Neural progenitor cell (in vitro differentiated cells): ENCODE measurements around the gene AOC1. TPM values are rescaled to one million over a fixed set of nuclear protein-coding genes. Genes with fewer than 3 reads are reported as not detected.

ENCODE experiments used
- DNase-seq: peaks from one replicate; pipeline ENCODE4 v3.0.0-alpha.2; 2016; ENCODE audit warnings: low spot score
- H2AFZ ChIP-seq: fragments of 200-600 bp; sonication (generic); replicated peaks from 2 replicates; pipeline ENCODE4 v1.6.1; 2016; ENCODE audit warnings: antibody characterized with exemption
- H3F3A ChIP-seq: fragments of 200-600 bp; sonication (generic); 2 replicates; pipeline ENCODE4 v1.6.1; 2016; ENCODE audit warnings: antibody characterized with exemption, low read depth
- H3K27ac ChIP-seq: fragments of 200-600 bp; sonication (generic); 2 replicates; pipeline ENCODE4 v1.5.1; 2016; ENCODE audit warnings: mild to moderate bottlenecking
- H3K27me3 ChIP-seq: fragments of 200-600 bp; sonication (generic); 2 replicates; pipeline ENCODE4 v1.6.1; 2016; ENCODE audit warnings: mild to moderate bottlenecking, moderate library complexity
- H3K36me3 ChIP-seq: fragments of 200-600 bp; sonication (generic); 2 replicates; pipeline ENCODE4 v1.5.1; 2016
- H3K4me1 ChIP-seq: fragments of 200-600 bp; sonication (generic); 2 replicates; pipeline ENCODE4 v1.6.1; 2016; ENCODE audit warnings: mixed run types
- H3K4me2 ChIP-seq: fragments of 200-600 bp; sonication (generic); 2 replicates; pipeline ENCODE4 v1.6.1; 2016
- H3K4me3 ChIP-seq: fragments of 200-600 bp; sonication (generic); 2 replicates; pipeline ENCODE4 v1.5.1; 2016
- H3K79me2 ChIP-seq: fragments of 200-600 bp; sonication (generic); 2 replicates; pipeline ENCODE4 v1.6.1; 2016; ENCODE audit warnings: low read depth
- H3K9ac ChIP-seq: fragments of 200-600 bp; sonication (generic); 2 replicates; pipeline ENCODE4 v1.6.1; 2016
- H3K9me3 ChIP-seq: fragments of 200-600 bp; sonication (generic); 2 replicates; pipeline ENCODE4 v1.5.1; 2016; ENCODE audit warnings: low read depth
- H4K20me1 ChIP-seq: fragments of 200-600 bp; sonication (generic); 2 replicates; pipeline ENCODE4 v1.6.1; 2016; ENCODE audit warnings: low read depth
- H3K27ac Mint-ChIP-seq: 3 replicates; pipeline ENCODE4 v1.8.0; 2021; ENCODE audit warnings: mixed read lengths
- H3K27me3 Mint-ChIP-seq: 2 replicates; pipeline ENCODE4 v1.8.0; 2022; ENCODE audit warnings: low read depth, mild to moderate bottlenecking, inconsistent platforms, moderate library complexity, mixed read lengths; ENCODE audit not compliant: insufficient read depth
- H3K36me3 Mint-ChIP-seq: 3 replicates; pipeline ENCODE4 v1.8.0; 2021; ENCODE audit warnings: mixed read lengths
- H3K4me1 Mint-ChIP-seq: 3 replicates; pipeline ENCODE4 v1.8.0; 2021; ENCODE audit warnings: mixed read lengths
- H3K4me3 Mint-ChIP-seq: 3 replicates; pipeline ENCODE4 v1.8.0; 2021; ENCODE audit warnings: mild to moderate bottlenecking, moderate library complexity, mixed read lengths
- H3K9me3 Mint-ChIP-seq: 3 replicates; pipeline ENCODE4 v1.8.0; 2020; ENCODE audit warnings: mixed read lengths
- EZH2 ChIP-seq: fragments of 200-600 bp; sonication (generic); IDR thresholded peaks from 2 replicates; pipeline ENCODE4 v1.6.1; 2017; ENCODE audit warnings: antibody characterized with exemption, mild to moderate bottlenecking, moderate library complexity
- EZH2phosphoT487 ChIP-seq: fragments of 200-600 bp; sonication (generic); IDR thresholded peaks from 2 replicates; pipeline ENCODE4 v1.6.1; 2017; ENCODE audit warnings: antibody characterized with exemption
- total RNA-seq: library from RNA; depleted of rRNA; stranded (reverse); fragments of >200 nt; gene quantifications from 2 replicates; pipeline ENCODE4 v1.2.3, GENCODE V29; 2015; ENCODE audit warnings: low replicate concordance
- TF ChIP-seq, protein P1 (sequence below): fragments of 200-600 bp; sonication (generic); IDR thresholded peaks from 2 replicates; pipeline ENCODE4 v1.5.1; 2017; ENCODE audit warnings: antibody characterized with exemption, mild to moderate bottlenecking

The AOC1 gene
- total RNA-seq, 1 donor from 2014 or later: not detected

DNA sequence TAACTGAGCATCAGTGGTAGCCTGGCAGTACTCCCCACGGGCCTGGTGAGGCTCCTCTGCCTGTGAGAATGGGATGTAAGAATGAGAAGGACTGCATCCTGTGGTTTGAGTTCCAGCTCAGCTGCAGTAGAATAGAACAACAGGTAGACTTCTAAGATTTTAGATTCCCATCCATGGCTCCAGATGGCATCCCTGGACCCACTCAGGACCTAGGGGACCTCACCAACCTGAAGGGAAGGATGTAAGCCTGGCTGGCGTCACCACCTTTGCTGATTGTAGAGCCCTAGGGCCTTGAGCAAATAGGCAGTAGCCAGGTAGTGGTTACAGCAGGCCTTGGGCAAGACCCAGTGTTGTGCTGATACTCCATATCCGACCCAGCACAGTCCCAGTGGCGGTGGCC is 9.6 kb upstream of the AOC1 start:
- no peak for DNase-seq
- H3K36me3 Mint-ChIP-seq: no peaks in the 10 kb centered on the region
- Histone ChIP-seq H3K79me2 (no peaks in the 10 kb centered on the region), H4K20me1 (no peaks in the 10 kb centered on the region), H3K27ac (no peak overlapping the region), H3F3A (no peaks in the 10 kb centered on the region), H3K4me3 (no peak overlapping the region), H3K36me3 (no peaks in the 10 kb centered on the region), H3K4me1 (no peaks in the 10 kb centered on the region), H3K4me2 (no peak overlapping the region), H3K9ac (no peak overlapping the region), H3K9me3 (no peaks in the 10 kb centered on the region), H2AFZ (no peak overlapping the region), H3K27me3 (no peaks in the 10 kb centered on the region)
- TF ChIP-seq, protein P1, sequence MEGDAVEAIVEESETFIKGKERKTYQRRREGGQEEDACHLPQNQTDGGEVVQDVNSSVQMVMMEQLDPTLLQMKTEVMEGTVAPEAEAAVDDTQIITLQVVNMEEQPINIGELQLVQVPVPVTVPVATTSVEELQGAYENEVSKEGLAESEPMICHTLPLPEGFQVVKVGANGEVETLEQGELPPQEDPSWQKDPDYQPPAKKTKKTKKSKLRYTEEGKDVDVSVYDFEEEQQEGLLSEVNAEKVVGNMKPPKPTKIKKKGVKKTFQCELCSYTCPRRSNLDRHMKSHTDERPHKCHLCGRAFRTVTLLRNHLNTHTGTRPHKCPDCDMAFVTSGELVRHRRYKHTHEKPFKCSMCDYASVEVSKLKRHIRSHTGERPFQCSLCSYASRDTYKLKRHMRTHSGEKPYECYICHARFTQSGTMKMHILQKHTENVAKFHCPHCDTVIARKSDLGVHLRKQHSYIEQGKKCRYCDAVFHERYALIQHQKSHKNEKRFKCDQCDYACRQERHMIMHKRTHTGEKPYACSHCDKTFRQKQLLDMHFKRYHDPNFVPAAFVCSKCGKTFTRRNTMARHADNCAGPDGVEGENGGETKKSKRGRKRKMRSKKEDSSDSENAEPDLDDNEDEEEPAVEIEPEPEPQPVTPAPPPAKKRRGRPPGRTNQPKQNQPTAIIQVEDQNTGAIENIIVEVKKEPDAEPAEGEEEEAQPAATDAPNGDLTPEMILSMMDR: no peak
- TF ChIP-seq EZH2phosphoT487: no peak
- peaks cover 5% of the 10 kb centered on the region for H3K27me3 Mint-ChIP-seq
- no peak overlapping the region for H3K27ac Mint-ChIP-seq
- H3K4me1 Mint-ChIP-seq: peaks cover 4% of the 10 kb centered on the region
- H3K4me3 Mint-ChIP-seq: no peak overlapping the region
- H3K9me3 Mint-ChIP-seq: no peaks in the 10 kb centered on the region

DNA sequence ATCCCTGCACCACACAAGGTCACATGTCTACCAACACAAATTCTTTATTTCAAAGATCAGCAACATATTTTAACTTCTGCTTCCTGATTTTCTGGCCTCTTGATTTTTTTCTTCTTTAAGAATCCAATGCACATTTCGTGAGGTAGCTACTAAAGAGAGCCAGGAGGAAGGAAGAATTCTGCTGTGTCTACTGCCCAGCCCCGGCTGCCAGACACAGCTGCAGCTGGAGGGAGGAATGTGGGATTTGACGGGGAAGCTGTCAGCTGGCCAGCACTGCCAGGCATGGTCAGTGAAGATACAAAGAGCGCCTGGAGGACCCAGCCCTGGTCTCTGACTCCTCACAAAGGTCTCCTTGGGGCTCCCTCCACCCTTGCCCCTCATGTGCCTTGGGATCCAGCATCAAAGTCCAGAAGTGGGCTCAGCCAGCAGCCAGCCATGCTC is 6.9 kb upstream of the AOC1 start:
- H3K36me3 Mint-ChIP-seq: no peaks in the 10 kb centered on the region
- H3K9me3 Mint-ChIP-seq: no peaks in the 10 kb centered on the region
- H3K27ac Mint-ChIP-seq: no peak overlapping the region
- H3K27me3 Mint-ChIP-seq: peaks cover 7% of the 10 kb centered on the region
- no peak overlapping the region for H3K4me3 ChIP-seq
- DNase-seq: peak; percentile 47
- no peaks in the 10 kb centered on the region for H3K4me1 ChIP-seq
- no peak for TF ChIP-seq EZH2
- TF ChIP-seq, protein P1: no peak
- TF ChIP-seq EZH2phosphoT487: no peak
- H3K27me3 ChIP-seq: no peaks in the 10 kb centered on the region
- H3K27ac ChIP-seq: no peak overlapping the region
- H3F3A ChIP-seq: no peaks in the 10 kb centered on the region
- H4K20me1 ChIP-seq: no peaks in the 10 kb centered on the region
- H3K4me2 ChIP-seq: no peak overlapping the region
- no peaks in the 10 kb centered on the region for H3K79me2 ChIP-seq
- H3K9ac ChIP-seq: no peak overlapping the region
- H3K36me3 ChIP-seq: no peaks in the 10 kb centered on the region
- peaks cover 4% of the 10 kb centered on the region for H3K4me1 Mint-ChIP-seq
- no peak overlapping the region for H2AFZ ChIP-seq
- no peak overlapping the region for H3K4me3 Mint-ChIP-seq
- H3K9me3 ChIP-seq: no peaks in the 10 kb centered on the region

DNA sequence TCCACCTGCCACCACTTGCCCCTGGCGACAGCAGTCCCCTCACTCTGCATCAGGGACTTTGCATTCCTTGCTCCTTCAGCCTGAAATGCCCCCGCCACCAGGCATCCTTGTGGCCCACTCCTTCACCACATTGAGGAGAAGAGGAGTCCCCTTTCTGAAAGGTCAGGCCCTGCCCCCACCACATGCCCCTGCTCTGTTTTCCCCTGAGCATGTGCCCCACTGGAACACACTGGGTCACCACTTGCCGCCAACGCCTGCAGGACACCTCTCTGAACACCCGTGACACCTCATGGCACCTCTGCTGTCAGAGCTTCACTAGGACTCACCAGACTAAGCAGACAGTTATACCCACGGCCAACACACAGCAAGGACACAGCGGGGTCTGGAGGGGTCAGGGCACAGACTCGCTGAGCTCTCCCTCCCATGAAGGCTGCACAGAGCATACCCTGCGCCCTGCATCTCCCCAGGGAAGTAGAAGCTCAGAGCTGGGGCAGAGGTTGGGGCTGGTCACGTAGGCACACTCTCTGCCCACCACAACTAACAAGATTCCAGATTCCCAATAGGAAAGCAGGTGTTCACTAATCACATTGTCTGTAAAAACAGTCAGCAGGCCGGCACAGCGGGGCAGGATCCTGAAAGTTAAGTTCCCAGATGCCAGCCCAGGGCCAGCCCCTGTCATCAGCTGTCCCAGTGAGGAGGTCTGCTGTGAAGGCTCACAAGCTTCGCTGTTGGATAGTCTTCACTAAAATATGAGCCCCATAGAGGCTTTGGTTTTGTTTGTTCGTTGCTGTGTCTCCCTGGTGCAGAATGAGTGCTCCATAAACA is 5.8 kb upstream of the AOC1 start:
- Histone ChIP-seq H3K9me3 (no peaks in the 10 kb centered on the region), H3K4me3 (no peak overlapping the region), H3K4me1 (no peaks in the 10 kb centered on the region), H4K20me1 (no peaks in the 10 kb centered on the region), H3K4me2 (no peak overlapping the region), H3F3A (no peaks in the 10 kb centered on the region), H2AFZ (no peak overlapping the region), H3K27me3 (no peaks in the 10 kb centered on the region), H3K79me2 (no peaks in the 10 kb centered on the region), H3K9ac (no peak overlapping the region), H3K27ac (no peak overlapping the region), H3K36me3 (no peaks in the 10 kb centered on the region)
- TF ChIP-seq EZH2phosphoT487: no peak
- no peak for TF ChIP-seq EZH2
- TF ChIP-seq, protein P1: no peak
- Mint-ChIP-seq H3K9me3 (no peaks in the 10 kb centered on the region), H3K36me3 (no peaks in the 10 kb centered on the region), H3K27me3 (peaks cover 7% of the 10 kb centered on the region), H3K4me1 (peaks cover 4% of the 10 kb centered on the region), H3K27ac (no peak overlapping the region), H3K4me3 (no peak overlapping the region)
- DNase-seq: no peak
